GM12878 (cell line): ENCODE data around the gene IREB2. TPM values are rescaled to one million over a fixed set of nuclear protein-coding genes. Genes with fewer than 3 reads are reported as not detected.

Experiments
- ATF7 ChIP-seq: fragments of 450-650 bp; IDR thresholded peaks from 2 replicates; pipeline ENCODE4 v1.6.1; 2016; ENCODE audit warnings: low read depth, mild to moderate bottlenecking
- BMI1 ChIP-seq: fragments of 450-650 bp; IDR thresholded peaks from 2 replicates; pipeline ENCODE4 v1.6.1; 2016; ENCODE audit warnings: mild to moderate bottlenecking, moderate library complexity, borderline replicate concordance
- CHD1 ChIP-seq: IDR thresholded peaks from 2 replicates; pipeline ENCODE4 v1.6.1; 2012; ENCODE audit warnings: low read depth, low read length, improper control_type of control experiment
- DPF2 ChIP-seq: fragments of 450-650 bp; IDR thresholded peaks from 2 replicates; pipeline ENCODE4 v1.6.1; 2017; ENCODE audit warnings: mild to moderate bottlenecking
- ETV6 ChIP-seq, 2 experiments: fragments of 450-650 bp in 1 of 2; IDR thresholded peaks in 1 of 2; conservative IDR thresholded peaks in 1 of 2; 2 replicates each; pipeline ENCODE4 v1.6.1; 2014; ENCODE audit warnings: antibody characterized with exemption in 1 of 2, borderline replicate concordance in 1 of 2, low read depth in 1 of 2, mild to moderate bottlenecking in 1 of 2, moderate library complexity in 1 of 2
- HCFC1 ChIP-seq: fragments of 150-350 bp; IDR thresholded peaks from 2 replicates; pipeline ENCODE4 v1.6.1; 2014; ENCODE audit warnings: low read length
- KAT2A ChIP-seq: conservative IDR thresholded peaks from 2 replicates; pipeline ENCODE4 v1.6.1; 2011; ENCODE audit warnings: low read depth, low read length; ENCODE audit not compliant: control insufficient read depth
- KDM1A ChIP-seq: fragments of 200-600 bp; sonication (generic); IDR thresholded peaks from 2 replicates; pipeline ENCODE4 v1.6.1; 2016; ENCODE audit warnings: borderline replicate concordance
- NFYB ChIP-seq: IDR thresholded peaks from 2 replicates; pipeline ENCODE4 v1.6.1; 2011; ENCODE audit warnings: low read depth, mild to moderate bottlenecking, low read length, improper control_type of control experiment, moderate library complexity; ENCODE audit not compliant: insufficient read depth
- PML ChIP-seq: IDR thresholded peaks from 2 replicates; pipeline ENCODE4 v1.6.1; 2012; ENCODE audit warnings: low read length, inconsistent platforms
- POLR2AphosphoS5 ChIP-seq: IDR thresholded peaks from 2 replicates; pipeline ENCODE4 v1.6.1; 2011; ENCODE audit warnings: mild to moderate bottlenecking, low read length, inconsistent platforms
- RFX5 ChIP-seq: IDR thresholded peaks from 2 replicates; pipeline ENCODE4 v1.6.1; 2011; ENCODE audit warnings: low read depth, low read length, improper control_type of control experiment
- SMARCA5 ChIP-seq: fragments of 450-650 bp; IDR thresholded peaks from 2 replicates; pipeline ENCODE4 v1.6.1; 2017; ENCODE audit warnings: mild to moderate bottlenecking
- SMC3 ChIP-seq: IDR thresholded peaks from 2 replicates; pipeline ENCODE4 v1.6.1; 2011; ENCODE audit warnings: low read length, improper control_type of control experiment, borderline replicate concordance
- SREBF1 ChIP-seq: IDR thresholded peaks from 2 replicates; pipeline ENCODE4 v1.6.1; 2012; ENCODE audit warnings: mild to moderate bottlenecking, low read length
- SREBF2 ChIP-seq: IDR thresholded peaks from 2 replicates; pipeline ENCODE4 v1.6.1; 2012; ENCODE audit warnings: mild to moderate bottlenecking, low read length
- SRF ChIP-seq, 2 experiments: IDR thresholded peaks; 2 replicates each; pipeline ENCODE4 v1.6.1; 2011; ENCODE audit warnings: low read depth in 2 of 2, low read length in 2 of 2, mild to moderate bottlenecking in 1 of 2, moderate library complexity in 1 of 2
- SUZ12 ChIP-seq: fragments of 200-600 bp; sonication (generic); IDR thresholded peaks from one replicate; pipeline ENCODE4 v1.6.1; 2018; ENCODE audit warnings: antibody characterized with exemption, mild to moderate bottlenecking; ENCODE audit not compliant: unreplicated experiment
- YY1 ChIP-seq: IDR thresholded peaks from 2 replicates; pipeline ENCODE4 v1.6.1; 2011; ENCODE audit warnings: low read depth, mild to moderate bottlenecking, low read length
- ZNF274 ChIP-seq: IDR thresholded peaks from one replicate; pipeline ENCODE4 v1.8.0; 2011; ENCODE audit not compliant: insufficient read length, insufficient read depth
- ZSCAN29 ChIP-seq: fragments of 450-650 bp; IDR thresholded peaks from 2 replicates; pipeline ENCODE4 v1.6.1; 2017; ENCODE audit warnings: mild to moderate bottlenecking, moderate library complexity
- polyA plus RNA-seq, 11 experiments: library from polyadenylated mRNA; depleted of rRNA in 4 of 11; unstranded in 6 of 11; stranded (reverse) in 5 of 11; fragments of >200 nt; fragmentation: Nextera tagmentation in 4 of 11; fragmentation: Illumina TruSeq in 1 of 11; extraction: Ambion mirVana in 4 of 11; extraction: Trizol in 1 of 11; gene quantifications; 1 replicate in 1 of 11; 2 replicates in 10 of 11; pipeline versions ENCODE4 v1.2.1 to v1.2.3, GENCODE V29; 2011 to 2016; ENCODE audit warnings: inconsistent platforms in 2 of 11, missing spikeins in 2 of 11, low read depth in 1 of 11
- total RNA-seq, 4 experiments: library from RNA; depleted of rRNA in 3 of 4; stranded (reverse); fragments of >200 nt in 3 of 4; fragmentation: Illumina TruSeq in 1 of 4; extraction: Trizol in 1 of 4; gene quantifications; 2 replicates each; pipeline versions ENCODE4 v1.2.1 to v1.2.3, GENCODE V29; 2013 to 2021
- TF ChIP-seq, protein P1 (sequence below): IDR thresholded peaks from 2 replicates; pipeline ENCODE4 v1.6.1; 2012; ENCODE audit warnings: mild to moderate bottlenecking, low read depth, low read length
- TF ChIP-seq, protein P2 (sequence below): fragments of 450-650 bp; formaldehyde crosslinking; IDR thresholded peaks from 2 replicates; pipeline ENCODE4 v1.4.0; 2022; ENCODE audit warnings: mild to moderate bottlenecking, moderate library complexity
- TF ChIP-seq, protein P3 (sequence below): fragments of 450-650 bp; IDR thresholded peaks from 2 replicates; pipeline ENCODE4 v1.6.1; 2017; ENCODE audit warnings: mild to moderate bottlenecking, low read depth, inconsistent platforms; ENCODE audit not compliant: poor library complexity, severe bottlenecking

The IREB2 gene
- total and polyA plus RNA-seq, 10 of the 15 experiments (the other 5 are each of a cell fraction or from before 2014, with no cell fraction given) = 13.0 to 52.4 (median 24.4) TPM

DNA sequence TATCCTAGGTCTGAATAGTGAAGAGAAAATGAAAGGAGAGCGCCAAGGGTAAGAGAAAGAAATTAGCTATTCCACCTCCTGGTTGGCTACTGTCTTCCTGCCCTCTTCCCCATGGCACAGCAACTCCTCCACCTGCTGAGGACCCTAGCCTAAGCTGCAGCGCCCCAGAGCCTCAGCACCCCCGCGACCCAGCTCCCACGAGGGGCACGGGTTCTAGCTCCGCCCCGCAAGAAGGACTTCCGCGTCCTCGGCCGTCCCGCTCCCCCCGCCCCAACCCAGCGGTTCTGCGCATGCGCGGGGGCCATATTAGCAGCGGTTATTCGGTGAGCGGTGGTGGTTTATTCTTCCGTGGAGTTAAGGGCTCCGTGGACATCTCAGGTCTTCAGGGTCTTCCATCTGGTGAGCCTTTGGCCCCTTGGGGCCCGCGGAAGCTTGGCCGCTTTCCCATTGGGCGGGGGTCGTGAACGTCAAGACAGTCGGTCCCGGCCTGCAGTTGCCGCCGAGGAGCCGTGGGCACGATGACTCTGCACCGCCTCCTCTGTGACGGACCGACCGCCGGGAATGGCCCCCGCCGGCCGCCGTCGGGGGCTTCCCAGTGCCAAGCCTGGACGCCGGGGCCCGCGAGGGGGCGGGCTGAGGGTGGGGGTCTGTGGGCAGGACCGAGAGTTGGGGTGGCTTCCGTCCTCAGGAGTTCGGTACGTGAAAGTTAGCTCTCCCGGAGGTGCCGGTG, 102.3 kb downstream of the IREB2 start, which contains the start of gene PSMA4 (continued):
- TF ChIP-seq RFX5 (no peak), ZSCAN29 (no peak), DPF2 (peak; percentile 66; the same call in 1 of the 2 replicates), SUZ12 (no peak), POLR2AphosphoS5 (peak; percentile 94), KAT2A (no peak), SREBF1 (no peak), HCFC1 (no peak), BMI1 (no peak), ETV6 (conservative IDR thresholded peaks at IDR 0.05 in 1 of 2, IDR thresholded peaks at IDR 0.05 in 1 of 2; ENCODE audit: borderline replicate concordance in 1 of 2, low read depth in 1 of 2) (no peak), NFYB (no peak), SMARCA5 (no peak; the same call in 1 of the 2 replicates), SMC3 (no peak), YY1 (peak; percentile 96), KDM1A (no peak), ATF7 (no peak; the same call in 1 of the 2 replicates), SRF (IDR thresholded peaks at IDR 0.05; ENCODE audit: low read depth in 2 of 2, low read length in 2 of 2) (no peak), ZNF274 (no peak), PML (peak; percentile 97), SREBF2 (no peak), CHD1 (no peak)
- TF ChIP-seq, protein P1, sequence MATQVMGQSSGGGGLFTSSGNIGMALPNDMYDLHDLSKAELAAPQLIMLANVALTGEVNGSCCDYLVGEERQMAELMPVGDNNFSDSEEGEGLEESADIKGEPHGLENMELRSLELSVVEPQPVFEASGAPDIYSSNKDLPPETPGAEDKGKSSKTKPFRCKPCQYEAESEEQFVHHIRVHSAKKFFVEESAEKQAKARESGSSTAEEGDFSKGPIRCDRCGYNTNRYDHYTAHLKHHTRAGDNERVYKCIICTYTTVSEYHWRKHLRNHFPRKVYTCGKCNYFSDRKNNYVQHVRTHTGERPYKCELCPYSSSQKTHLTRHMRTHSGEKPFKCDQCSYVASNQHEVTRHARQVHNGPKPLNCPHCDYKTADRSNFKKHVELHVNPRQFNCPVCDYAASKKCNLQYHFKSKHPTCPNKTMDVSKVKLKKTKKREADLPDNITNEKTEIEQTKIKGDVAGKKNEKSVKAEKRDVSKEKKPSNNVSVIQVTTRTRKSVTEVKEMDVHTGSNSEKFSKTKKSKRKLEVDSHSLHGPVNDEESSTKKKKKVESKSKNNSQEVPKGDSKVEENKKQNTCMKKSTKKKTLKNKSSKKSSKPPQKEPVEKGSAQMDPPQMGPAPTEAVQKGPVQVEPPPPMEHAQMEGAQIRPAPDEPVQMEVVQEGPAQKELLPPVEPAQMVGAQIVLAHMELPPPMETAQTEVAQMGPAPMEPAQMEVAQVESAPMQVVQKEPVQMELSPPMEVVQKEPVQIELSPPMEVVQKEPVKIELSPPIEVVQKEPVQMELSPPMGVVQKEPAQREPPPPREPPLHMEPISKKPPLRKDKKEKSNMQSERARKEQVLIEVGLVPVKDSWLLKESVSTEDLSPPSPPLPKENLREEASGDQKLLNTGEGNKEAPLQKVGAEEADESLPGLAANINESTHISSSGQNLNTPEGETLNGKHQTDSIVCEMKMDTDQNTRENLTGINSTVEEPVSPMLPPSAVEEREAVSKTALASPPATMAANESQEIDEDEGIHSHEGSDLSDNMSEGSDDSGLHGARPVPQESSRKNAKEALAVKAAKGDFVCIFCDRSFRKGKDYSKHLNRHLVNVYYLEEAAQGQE = peak; percentile 11; the same call in 1 of the 2 replicates
- TF ChIP-seq, protein P2, sequence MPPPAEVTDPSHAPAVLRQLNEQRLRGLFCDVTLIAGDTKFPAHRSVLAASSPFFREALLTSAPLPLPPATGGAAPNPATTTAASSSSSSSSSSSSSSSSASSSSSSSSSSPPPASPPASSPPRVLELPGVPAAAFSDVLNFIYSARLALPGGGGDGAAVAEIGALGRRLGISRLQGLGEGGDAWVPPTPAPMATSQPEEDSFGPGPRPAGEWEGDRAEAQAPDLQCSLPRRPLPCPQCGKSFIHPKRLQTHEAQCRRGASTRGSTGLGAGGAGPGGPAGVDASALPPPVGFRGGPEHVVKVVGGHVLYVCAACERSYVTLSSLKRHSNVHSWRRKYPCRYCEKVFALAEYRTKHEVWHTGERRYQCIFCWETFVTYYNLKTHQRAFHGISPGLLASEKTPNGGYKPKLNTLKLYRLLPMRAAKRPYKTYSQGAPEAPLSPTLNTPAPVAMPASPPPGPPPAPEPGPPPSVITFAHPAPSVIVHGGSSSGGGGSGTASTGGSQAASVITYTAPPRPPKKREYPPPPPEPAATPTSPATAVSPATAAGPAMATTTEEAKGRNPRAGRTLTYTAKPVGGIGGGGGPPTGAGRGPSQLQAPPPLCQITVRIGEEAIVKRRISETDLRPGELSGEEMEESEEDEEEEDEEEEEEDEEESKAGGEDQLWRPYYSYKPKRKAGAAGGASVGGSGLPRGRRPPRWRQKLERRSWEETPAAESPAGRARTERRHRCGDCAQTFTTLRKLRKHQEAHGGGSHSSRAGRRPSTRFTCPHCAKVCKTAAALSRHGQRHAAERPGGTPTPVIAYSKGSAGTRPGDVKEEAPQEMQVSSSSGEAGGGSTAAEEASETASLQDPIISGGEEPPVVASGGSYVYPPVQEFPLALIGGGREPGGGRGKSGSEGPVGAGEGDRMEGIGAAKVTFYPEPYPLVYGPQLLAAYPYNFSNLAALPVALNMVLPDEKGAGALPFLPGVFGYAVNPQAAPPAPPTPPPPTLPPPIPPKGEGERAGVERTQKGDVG (CRISPR knock-in tag) = no peak
- TF ChIP-seq, protein P3, sequence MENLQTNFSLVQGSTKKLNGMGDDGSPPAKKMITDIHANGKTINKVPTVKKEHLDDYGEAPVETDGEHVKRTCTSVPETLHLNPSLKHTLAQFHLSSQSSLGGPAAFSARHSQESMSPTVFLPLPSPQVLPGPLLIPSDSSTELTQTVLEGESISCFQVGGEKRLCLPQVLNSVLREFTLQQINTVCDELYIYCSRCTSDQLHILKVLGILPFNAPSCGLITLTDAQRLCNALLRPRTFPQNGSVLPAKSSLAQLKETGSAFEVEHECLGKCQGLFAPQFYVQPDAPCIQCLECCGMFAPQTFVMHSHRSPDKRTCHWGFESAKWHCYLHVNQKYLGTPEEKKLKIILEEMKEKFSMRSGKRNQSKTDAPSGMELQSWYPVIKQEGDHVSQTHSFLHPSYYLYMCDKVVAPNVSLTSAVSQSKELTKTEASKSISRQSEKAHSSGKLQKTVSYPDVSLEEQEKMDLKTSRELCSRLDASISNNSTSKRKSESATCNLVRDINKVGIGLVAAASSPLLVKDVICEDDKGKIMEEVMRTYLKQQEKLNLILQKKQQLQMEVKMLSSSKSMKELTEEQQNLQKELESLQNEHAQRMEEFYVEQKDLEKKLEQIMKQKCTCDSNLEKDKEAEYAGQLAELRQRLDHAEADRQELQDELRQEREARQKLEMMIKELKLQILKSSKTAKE = peak; percentile 24
